HEK293 (cell line): ENCODE measurements around the gene OR4D11.

Experiments used
- YY1 ChIP-seq: fragments of 450-650 bp; formaldehyde crosslinking; IDR thresholded peaks from 2 replicates; pipeline ENCODE4 v1.5.1; 2018; ENCODE audit warnings: missing biosample characterization, missing genetic modification characterization
- ZBTB21 ChIP-seq: fragments of 450-650 bp; formaldehyde crosslinking; IDR thresholded peaks from 2 replicates; pipeline ENCODE4 v1.5.1; 2017; ENCODE audit warnings: missing biosample characterization, missing genetic modification characterization
- ZFP41 ChIP-seq: fragments of 450-650 bp; formaldehyde crosslinking; IDR thresholded peaks from 2 replicates; pipeline ENCODE4 v1.5.1; 2016; ENCODE audit warnings: missing biosample characterization, missing genetic modification characterization, borderline replicate concordance
- ZNF311 ChIP-seq: fragments of 450-650 bp; formaldehyde crosslinking; IDR thresholded peaks from 2 replicates; pipeline ENCODE4 v1.5.1; 2017; ENCODE audit warnings: missing biosample characterization, missing genetic modification characterization, borderline replicate concordance
- ZNF416 ChIP-seq: fragments of 450-650 bp; formaldehyde crosslinking; IDR thresholded peaks from 2 replicates; pipeline ENCODE4 v1.5.1; 2016; ENCODE audit warnings: missing biosample characterization, missing genetic modification characterization
- ZNF488 ChIP-seq: fragments of 450-650 bp; formaldehyde crosslinking; IDR thresholded peaks from 2 replicates; pipeline ENCODE4 v1.5.1; 2016; ENCODE audit warnings: missing biosample characterization, missing genetic modification characterization
- ZNF501 ChIP-seq: fragments of 450-650 bp; formaldehyde crosslinking; IDR thresholded peaks from 2 replicates; pipeline ENCODE4 v1.5.1; 2016; ENCODE audit warnings: missing biosample characterization, missing genetic modification characterization
- ZNF549 ChIP-seq: fragments of 450-650 bp; IDR thresholded peaks from 2 replicates; pipeline ENCODE4 v1.5.1; 2018; ENCODE audit warnings: missing biosample characterization, missing genetic modification characterization, mild to moderate bottlenecking, inconsistent platforms, moderate library complexity
- ZNF830 ChIP-seq: fragments of 450-650 bp; IDR thresholded peaks from 2 replicates; pipeline ENCODE4 v1.5.0; 2018; ENCODE audit warnings: missing biosample characterization, missing genetic modification characterization, low read depth, mild to moderate bottlenecking, moderate library complexity
- TF ChIP-seq, protein P1 (sequence below): fragments of 450-650 bp; formaldehyde crosslinking; IDR thresholded peaks from 2 replicates; pipeline ENCODE4 v1.5.1; 2016; ENCODE audit warnings: missing biosample characterization, missing genetic modification characterization
- TF ChIP-seq, protein P2 (sequence below): fragments of 450-650 bp; formaldehyde crosslinking; IDR thresholded peaks from 2 replicates; pipeline ENCODE4 v1.5.1; 2016; ENCODE audit warnings: missing biosample characterization, missing genetic modification characterization
- TF ChIP-seq, protein P3 (sequence below): fragments of 450-650 bp; formaldehyde crosslinking; IDR thresholded peaks from 2 replicates; pipeline ENCODE4 v1.5.1; 2016; ENCODE audit warnings: missing biosample characterization, missing genetic modification characterization

DNA sequence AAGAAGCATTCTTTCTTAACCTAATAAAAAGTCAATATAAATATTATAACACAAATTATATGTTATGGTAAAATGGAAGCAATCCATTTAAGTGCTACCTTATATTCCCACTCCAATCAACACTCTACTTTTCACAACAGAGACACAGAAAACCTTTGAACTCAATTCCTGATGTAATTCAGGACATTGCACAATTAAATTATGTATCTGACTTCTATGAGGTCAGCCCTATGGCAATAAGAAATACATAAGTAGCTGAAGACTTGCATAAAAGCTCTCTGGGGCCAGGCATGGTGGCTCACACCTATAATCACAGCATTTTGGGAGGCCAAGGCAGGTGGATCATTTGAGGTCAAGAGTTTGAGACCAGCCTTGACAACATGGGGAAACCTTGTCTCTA is 23.5 kb upstream of the OR4D11 start:
- no peak for TF ChIP-seq ZNF501
- TF ChIP-seq ZNF549 (tag by site-specific recombination), result no peak
- TF ChIP-seq ZBTB21 (tag by site-specific recombination), result no peak
- TF ChIP-seq, protein P1, sequence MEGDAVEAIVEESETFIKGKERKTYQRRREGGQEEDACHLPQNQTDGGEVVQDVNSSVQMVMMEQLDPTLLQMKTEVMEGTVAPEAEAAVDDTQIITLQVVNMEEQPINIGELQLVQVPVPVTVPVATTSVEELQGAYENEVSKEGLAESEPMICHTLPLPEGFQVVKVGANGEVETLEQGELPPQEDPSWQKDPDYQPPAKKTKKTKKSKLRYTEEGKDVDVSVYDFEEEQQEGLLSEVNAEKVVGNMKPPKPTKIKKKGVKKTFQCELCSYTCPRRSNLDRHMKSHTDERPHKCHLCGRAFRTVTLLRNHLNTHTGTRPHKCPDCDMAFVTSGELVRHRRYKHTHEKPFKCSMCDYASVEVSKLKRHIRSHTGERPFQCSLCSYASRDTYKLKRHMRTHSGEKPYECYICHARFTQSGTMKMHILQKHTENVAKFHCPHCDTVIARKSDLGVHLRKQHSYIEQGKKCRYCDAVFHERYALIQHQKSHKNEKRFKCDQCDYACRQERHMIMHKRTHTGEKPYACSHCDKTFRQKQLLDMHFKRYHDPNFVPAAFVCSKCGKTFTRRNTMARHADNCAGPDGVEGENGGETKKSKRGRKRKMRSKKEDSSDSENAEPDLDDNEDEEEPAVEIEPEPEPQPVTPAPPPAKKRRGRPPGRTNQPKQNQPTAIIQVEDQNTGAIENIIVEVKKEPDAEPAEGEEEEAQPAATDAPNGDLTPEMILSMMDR, result no peak
- TF ChIP-seq ZFP41, result no peak
- no peak for TF ChIP-seq ZNF416 (tag by site-specific recombination)
- TF ChIP-seq, protein P2, sequence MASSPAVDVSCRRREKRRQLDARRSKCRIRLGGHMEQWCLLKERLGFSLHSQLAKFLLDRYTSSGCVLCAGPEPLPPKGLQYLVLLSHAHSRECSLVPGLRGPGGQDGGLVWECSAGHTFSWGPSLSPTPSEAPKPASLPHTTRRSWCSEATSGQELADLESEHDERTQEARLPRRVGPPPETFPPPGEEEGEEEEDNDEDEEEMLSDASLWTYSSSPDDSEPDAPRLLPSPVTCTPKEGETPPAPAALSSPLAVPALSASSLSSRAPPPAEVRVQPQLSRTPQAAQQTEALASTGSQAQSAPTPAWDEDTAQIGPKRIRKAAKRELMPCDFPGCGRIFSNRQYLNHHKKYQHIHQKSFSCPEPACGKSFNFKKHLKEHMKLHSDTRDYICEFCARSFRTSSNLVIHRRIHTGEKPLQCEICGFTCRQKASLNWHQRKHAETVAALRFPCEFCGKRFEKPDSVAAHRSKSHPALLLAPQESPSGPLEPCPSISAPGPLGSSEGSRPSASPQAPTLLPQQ (tag by site-specific recombination), result no peak
- TF ChIP-seq YY1 (tag by site-specific recombination), result no peak
- TF ChIP-seq ZNF488 (tag by site-specific recombination), result no peak
- no peak for TF ChIP-seq ZNF830 (tag by site-specific recombination)
- no peak for TF ChIP-seq ZNF311
- TF ChIP-seq, protein P3, sequence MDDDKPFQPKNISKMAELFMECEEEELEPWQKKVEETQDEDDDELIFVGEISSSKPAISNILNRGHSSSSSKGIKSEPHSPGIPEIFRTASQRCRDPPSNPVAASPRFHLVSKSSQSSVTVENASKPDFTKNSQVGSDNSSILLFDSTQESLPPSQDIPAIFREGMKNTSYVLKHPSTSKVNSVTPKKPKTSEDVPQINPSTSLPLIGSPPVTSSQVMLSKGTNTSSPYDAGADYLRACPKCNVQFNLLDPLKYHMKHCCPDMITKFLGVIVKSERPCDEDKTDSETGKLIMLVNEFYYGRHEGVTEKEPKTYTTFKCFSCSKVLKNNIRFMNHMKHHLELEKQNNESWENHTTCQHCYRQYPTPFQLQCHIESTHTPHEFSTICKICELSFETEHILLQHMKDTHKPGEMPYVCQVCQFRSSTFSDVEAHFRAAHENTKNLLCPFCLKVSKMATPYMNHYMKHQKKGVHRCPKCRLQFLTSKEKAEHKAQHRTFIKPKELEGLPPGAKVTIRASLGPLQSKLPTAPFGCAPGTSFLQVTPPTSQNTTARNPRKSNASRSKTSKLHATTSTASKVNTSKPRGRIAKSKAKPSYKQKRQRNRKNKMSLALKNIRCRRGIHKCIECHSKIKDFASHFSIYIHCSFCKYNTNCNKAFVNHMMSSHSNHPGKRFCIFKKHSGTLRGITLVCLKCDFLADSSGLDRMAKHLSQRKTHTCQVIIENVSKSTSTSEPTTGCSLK, result no peak
